ENCODE measurements around the gene DEPDC1.
"Not testable (repeated sequence)": the region's sequence is repeated elsewhere in the genome, so short reads cannot be mapped to it uniquely, and the experiment has no call there.

DEPDC1 gene

DNA sequence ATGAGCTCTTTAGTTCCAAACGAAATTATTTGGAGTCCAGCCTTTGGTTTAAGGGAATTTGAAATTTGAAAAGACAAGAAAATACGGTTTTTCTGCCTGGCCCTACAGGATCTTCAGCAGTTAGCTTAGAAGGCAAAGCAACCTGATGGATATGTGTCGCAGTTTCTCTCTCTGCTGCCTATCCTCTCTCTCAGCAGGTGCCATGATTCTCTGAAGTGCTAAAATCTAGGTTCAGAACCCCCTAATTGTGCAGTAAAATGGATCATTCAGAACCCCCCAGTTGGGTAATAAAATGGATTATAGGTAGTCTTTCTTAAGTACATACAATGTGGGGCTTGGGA lies 446 bp upstream of the DEPDC1 start:
- Histone ChIP-seq H3K4me3 (ENCODE audit: low read length) (peak overlapping the region; percentile 63), H3K4me1 (ENCODE audit: control insufficient read depth, low read depth, low read length) (peaks cover 12% of the 10 kb centered on the region), H3K36me3 (ENCODE audit: control insufficient read depth, low read depth, low read length) (peaks cover 11% of the 10 kb centered on the region), H3K27me3 (ENCODE audit: control insufficient read depth, insufficient read depth, low read length) (no peaks in the 10 kb centered on the region), H3K9me3 (ENCODE audit: control insufficient read depth, low read depth, low read length) (no peaks in the 10 kb centered on the region), H3K9ac (ENCODE audit: low read length) (peak overlapping the region; percentile 21), H3K27ac (ENCODE audit: low read length) (no peak overlapping the region)

GRCh38 chr1:68495968-68496679 lies 758 bp downstream of the DEPDC1 start:
- H3K9ac ChIP-seq (ENCODE audit: low read length), result peak overlapping the region; percentile 97
- peaks cover 12% of the 10 kb centered on the region for H3K4me1 ChIP-seq (ENCODE audit: control insufficient read depth, low read depth, low read length)
- no peaks in the 10 kb centered on the region for H3K27me3 ChIP-seq (ENCODE audit: control insufficient read depth, insufficient read depth, low read length)
- peak overlapping the region; percentile 89 for H3K4me3 ChIP-seq (ENCODE audit: low read length)
- no peaks in the 10 kb centered on the region for H3K9me3 ChIP-seq (ENCODE audit: control insufficient read depth, low read depth, low read length)
- peaks cover 12% of the 10 kb centered on the region for H3K36me3 ChIP-seq (ENCODE audit: control insufficient read depth, low read depth, low read length)
- no peak overlapping the region for H3K27ac ChIP-seq (ENCODE audit: low read length)

- H3K27ac ChIP-seq (ENCODE audit: low read length), result no peak overlapping the region
- H3K4me1 ChIP-seq (ENCODE audit: control insufficient read depth, low read depth, low read length), result peaks cover 12% of the 10 kb centered on the region
- no peaks in the 10 kb centered on the region for H3K27me3 ChIP-seq (ENCODE audit: control insufficient read depth, insufficient read depth, low read length)
- H3K9me3 ChIP-seq (ENCODE audit: control insufficient read depth, low read depth, low read length), result no peaks in the 10 kb centered on the region
- peaks cover 17% of the 10 kb centered on the region for H3K36me3 ChIP-seq (ENCODE audit: control insufficient read depth, low read depth, low read length)
- peak overlapping the region; percentile 97 for H3K9ac ChIP-seq (ENCODE audit: low read length)
- H3K4me3 ChIP-seq (ENCODE audit: low read length), result peak overlapping the region; percentile 89
Measured at GRCh38 chr1:68495532-68495931, 1.4 kb downstream of the DEPDC1 start.

DNA sequence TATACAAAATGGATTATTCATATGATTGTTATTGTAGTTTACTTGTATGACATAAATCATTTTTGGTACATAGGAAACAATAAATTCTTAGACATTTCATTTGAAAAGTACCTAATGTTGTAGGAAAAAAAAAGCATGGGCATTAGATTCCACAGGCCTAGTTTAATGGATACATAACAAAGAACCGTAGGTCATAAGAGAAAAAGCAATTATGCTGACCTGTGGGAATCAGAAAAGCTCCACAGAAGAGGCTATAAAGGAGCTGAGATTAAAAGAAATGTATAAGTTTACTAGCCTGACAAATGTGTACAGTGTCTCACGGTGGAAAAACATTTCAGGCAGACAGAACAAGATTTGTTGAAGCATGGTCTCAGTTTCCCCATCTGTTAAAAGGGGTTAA lies 3.7 kb downstream of the DEPDC1 start:
- Histone ChIP-seq H3K4me3 (ENCODE audit: low read length) (no peak overlapping the region), H3K36me3 (ENCODE audit: control insufficient read depth, low read depth, low read length) (peaks cover 38% of the 10 kb centered on the region), H3K4me1 (ENCODE audit: control insufficient read depth, low read depth, low read length) (peaks cover 12% of the 10 kb centered on the region), H3K27ac (ENCODE audit: low read length) (no peak overlapping the region), H3K27me3 (ENCODE audit: control insufficient read depth, insufficient read depth, low read length) (no peaks in the 10 kb centered on the region), H3K9ac (ENCODE audit: low read length) (no peak overlapping the region), H3K9me3 (ENCODE audit: control insufficient read depth, low read depth, low read length) (no peaks in the 10 kb centered on the region)

DNA sequence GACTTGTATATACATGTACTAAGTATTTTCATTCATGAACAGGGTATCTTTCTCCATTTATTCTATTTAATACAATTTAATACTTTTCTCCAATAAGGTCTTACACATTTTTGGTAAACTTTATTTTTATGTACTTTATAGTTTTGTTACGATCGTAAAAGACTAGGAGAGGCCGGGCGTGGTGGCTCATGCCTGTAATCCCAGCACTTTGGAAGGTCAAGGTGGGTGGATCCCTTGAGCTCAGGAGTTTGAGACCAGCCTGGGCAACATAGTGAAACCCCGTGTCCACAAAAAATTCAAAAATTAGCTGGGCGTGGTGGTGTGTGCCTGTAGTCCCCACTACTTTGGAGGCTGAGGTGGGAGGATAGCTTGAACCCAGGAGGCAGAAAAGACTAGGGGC lies 4.6 kb downstream of the DEPDC1 start:
- peaks cover 46% of the 10 kb centered on the region for H3K36me3 ChIP-seq (ENCODE audit: control insufficient read depth, low read depth, low read length)
- not testable (repeated sequence) for H3K9ac ChIP-seq (ENCODE audit: low read length); H3K4me3 ChIP-seq (ENCODE audit: low read length)

DNA sequence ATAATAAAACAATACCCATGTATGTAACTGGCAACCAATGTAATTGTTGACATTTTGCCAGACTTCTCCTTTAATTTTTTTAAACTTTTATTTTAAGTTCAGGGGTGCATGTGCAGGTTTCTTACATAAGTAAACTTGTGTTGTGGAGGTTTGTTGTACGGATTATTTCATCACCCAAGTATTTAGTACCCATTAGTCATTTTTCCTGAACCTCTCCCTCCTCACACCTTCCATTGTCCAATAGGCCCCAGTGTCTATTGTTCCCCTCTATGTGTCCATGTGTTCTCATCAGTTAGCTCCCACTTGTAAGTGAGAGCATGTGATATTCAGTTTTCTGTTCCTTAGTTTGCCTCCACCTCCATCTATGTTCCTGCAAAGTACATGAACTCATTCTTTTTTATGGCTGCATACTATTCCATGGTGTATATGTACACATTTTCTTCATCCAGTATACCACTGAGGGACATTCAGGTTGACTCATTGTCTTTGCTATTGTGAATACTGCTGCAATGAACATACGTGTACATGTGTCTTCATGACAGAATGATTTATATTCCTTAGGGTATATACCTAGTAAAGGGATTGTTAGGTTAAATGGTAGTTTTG lies 6.7 kb downstream of the DEPDC1 start:
- Histone ChIP-seq H3K27ac (ENCODE audit: low read length) (no peak overlapping the region), H3K9me3 (ENCODE audit: control insufficient read depth, low read depth, low read length) (no peaks in the 10 kb centered on the region), H3K4me1 (ENCODE audit: control insufficient read depth, low read depth, low read length) (peaks cover 1% of the 10 kb centered on the region), H3K27me3 (ENCODE audit: control insufficient read depth, insufficient read depth, low read length) (no peaks in the 10 kb centered on the region), H3K4me3 (ENCODE audit: low read length) (no peak overlapping the region), H3K9ac (ENCODE audit: low read length) (no peak overlapping the region), H3K36me3 (ENCODE audit: control insufficient read depth, low read depth, low read length) (peaks cover 66% of the 10 kb centered on the region)

More for the DNA sequence above, 4.6 kb downstream of the DEPDC1 start:
- H3K4me1 ChIP-seq (ENCODE audit: control insufficient read depth, low read depth, low read length); H3K27ac ChIP-seq (ENCODE audit: low read length); H3K9me3 ChIP-seq (ENCODE audit: control insufficient read depth, low read depth, low read length); H3K27me3 ChIP-seq (ENCODE audit: control insufficient read depth, insufficient read depth, low read length): not testable (repeated sequence)

DNA sequence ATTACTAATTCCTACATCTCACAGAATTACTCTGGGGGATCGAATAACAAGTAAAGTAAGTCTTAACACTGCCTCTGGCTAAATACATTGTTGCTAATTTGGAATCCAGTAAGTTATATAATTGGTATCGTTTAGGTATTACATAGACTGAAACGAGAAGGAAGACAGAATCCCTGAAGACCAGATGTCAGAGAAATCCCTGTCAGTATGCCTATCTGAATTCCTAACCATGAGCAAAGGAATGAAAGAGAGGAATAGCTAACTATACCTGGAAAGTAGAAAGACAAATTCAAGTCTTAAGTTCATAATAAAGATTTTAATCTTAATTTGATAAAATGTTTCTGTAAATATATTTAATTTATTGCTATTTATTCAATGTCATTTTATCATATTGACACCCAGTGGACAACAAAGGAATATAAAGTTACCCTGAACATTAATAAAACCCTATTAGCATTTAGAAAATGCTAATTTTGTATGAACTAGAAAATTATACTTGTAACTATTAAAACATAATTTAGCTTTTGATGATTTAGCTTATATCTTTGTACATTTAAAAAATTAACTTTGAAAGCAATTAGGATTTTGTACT lies 11.4 kb downstream of the DEPDC1 start:
- H3K9me3 ChIP-seq (ENCODE audit: control insufficient read depth, low read depth, low read length), result no peaks in the 10 kb centered on the region
- no peak overlapping the region for H3K9ac ChIP-seq (ENCODE audit: low read length)
- no peaks in the 10 kb centered on the region for H3K4me1 ChIP-seq (ENCODE audit: control insufficient read depth, low read depth, low read length)
- no peak overlapping the region for H3K27ac ChIP-seq (ENCODE audit: low read length)
- H3K4me3 ChIP-seq (ENCODE audit: low read length), result no peak overlapping the region
- no peaks in the 10 kb centered on the region for H3K27me3 ChIP-seq (ENCODE audit: control insufficient read depth, insufficient read depth, low read length)
- peaks cover 86% of the 10 kb centered on the region for H3K36me3 ChIP-seq (ENCODE audit: control insufficient read depth, low read depth, low read length)

GRCh38 chr1:68484618-68485017 lies 12.3 kb downstream of the DEPDC1 start:
- H3K9me3 ChIP-seq (ENCODE audit: control insufficient read depth, low read depth, low read length), result no peaks in the 10 kb centered on the region
- no peaks in the 10 kb centered on the region for H3K27me3 ChIP-seq (ENCODE audit: control insufficient read depth, insufficient read depth, low read length)
- H3K27ac ChIP-seq (ENCODE audit: low read length), result no peak overlapping the region
- peaks cover 89% of the 10 kb centered on the region for H3K36me3 ChIP-seq (ENCODE audit: control insufficient read depth, low read depth, low read length)
- H3K9ac ChIP-seq (ENCODE audit: low read length), result no peak overlapping the region
- no peak overlapping the region for H3K4me3 ChIP-seq (ENCODE audit: low read length)
- H3K4me1 ChIP-seq (ENCODE audit: control insufficient read depth, low read depth, low read length), result no peaks in the 10 kb centered on the region

GRCh38 chr1:68481041-68481440 lies 15.8 kb downstream of the DEPDC1 start:
- H3K4me3 ChIP-seq (ENCODE audit: low read length), result no peak overlapping the region
- H3K27me3 ChIP-seq (ENCODE audit: control insufficient read depth, insufficient read depth, low read length), result no peaks in the 10 kb centered on the region
- H3K9me3 ChIP-seq (ENCODE audit: control insufficient read depth, low read depth, low read length), result no peaks in the 10 kb centered on the region
- H3K27ac ChIP-seq (ENCODE audit: low read length), result no peak overlapping the region
- no peaks in the 10 kb centered on the region for H3K4me1 ChIP-seq (ENCODE audit: control insufficient read depth, low read depth, low read length)
- peaks cover 89% of the 10 kb centered on the region for H3K36me3 ChIP-seq (ENCODE audit: control insufficient read depth, low read depth, low read length)
- no peak overlapping the region for H3K9ac ChIP-seq (ENCODE audit: low read length)

DNA sequence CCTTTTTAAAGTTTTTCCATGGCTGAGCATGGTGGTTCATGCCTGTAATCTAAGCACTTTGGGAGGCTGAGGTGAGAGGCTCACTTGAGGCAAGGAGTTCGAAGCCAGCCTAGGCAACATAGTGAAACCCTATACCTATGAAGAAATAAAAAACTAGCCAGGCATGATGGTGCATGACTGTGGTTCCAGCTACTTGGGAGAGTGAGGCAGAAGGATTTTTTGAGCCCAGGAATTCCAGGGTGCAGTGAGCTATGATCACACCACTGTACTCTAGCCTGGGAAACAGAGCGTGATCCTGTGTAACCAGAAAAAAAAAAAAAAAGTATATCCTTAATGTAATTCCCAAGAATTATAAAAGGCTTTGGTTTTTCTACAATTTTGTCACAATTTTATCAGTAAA lies 17.4 kb downstream of the DEPDC1 start:
- H3K36me3 ChIP-seq (ENCODE audit: control insufficient read depth, low read depth, low read length), result peaks cover 82% of the 10 kb centered on the region
- no peaks in the 10 kb centered on the region for H3K27me3 ChIP-seq (ENCODE audit: control insufficient read depth, insufficient read depth, low read length)
- no peak overlapping the region for H3K9ac ChIP-seq (ENCODE audit: low read length)
- H3K4me3 ChIP-seq (ENCODE audit: low read length), result no peak overlapping the region
- H3K4me1 ChIP-seq (ENCODE audit: control insufficient read depth, low read depth, low read length), result no peaks in the 10 kb centered on the region
- H3K27ac ChIP-seq (ENCODE audit: low read length), result no peak overlapping the region
- H3K9me3 ChIP-seq (ENCODE audit: control insufficient read depth, low read depth, low read length), result no peaks in the 10 kb centered on the region

DNA sequence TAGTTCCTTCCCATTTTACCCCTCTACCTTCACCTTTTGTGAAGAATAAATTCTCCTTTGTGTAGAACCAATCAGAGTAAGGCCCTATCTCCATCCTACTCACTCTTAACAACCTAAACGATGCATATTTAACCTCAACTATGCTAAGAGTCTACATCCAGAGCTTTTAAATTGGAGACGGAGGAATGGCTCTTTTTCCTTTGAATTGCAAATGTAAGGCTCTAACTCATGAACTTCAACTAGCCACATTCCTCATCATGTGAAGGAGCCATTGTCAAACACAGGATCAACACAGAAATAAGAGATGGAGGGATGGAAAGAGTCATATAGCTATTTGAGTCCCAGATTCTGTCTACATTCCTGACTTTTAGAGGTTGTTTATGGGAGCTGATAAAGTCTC lies 18.2 kb downstream of the DEPDC1 start:
- Histone ChIP-seq H3K9ac (ENCODE audit: low read length) (no peak overlapping the region), H3K27me3 (ENCODE audit: control insufficient read depth, insufficient read depth, low read length) (no peaks in the 10 kb centered on the region), H3K4me3 (ENCODE audit: low read length) (no peak overlapping the region), H3K4me1 (ENCODE audit: control insufficient read depth, low read depth, low read length) (no peaks in the 10 kb centered on the region), H3K9me3 (ENCODE audit: control insufficient read depth, low read depth, low read length) (no peaks in the 10 kb centered on the region), H3K27ac (ENCODE audit: low read length) (no peak overlapping the region), H3K36me3 (ENCODE audit: control insufficient read depth, low read depth, low read length) (peaks cover 77% of the 10 kb centered on the region)

DNA sequence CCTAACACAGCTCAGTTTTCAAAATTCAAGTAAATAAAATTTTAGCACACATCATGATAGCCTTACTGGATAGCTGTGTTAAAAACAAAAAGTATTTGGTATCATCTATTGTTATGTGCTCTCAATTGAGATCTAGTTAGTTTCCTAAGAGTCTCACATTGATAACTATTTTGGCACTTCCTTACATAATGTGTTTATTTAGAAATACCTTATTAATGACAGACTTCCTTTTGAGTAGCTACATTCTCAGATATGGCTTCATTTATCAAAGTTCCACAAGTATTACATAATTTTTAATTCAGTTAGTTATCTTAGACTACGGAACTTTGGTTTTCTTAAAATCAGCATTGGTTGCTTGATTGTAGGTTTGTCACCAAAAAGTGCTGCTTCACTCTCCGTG lies 20.3 kb downstream of the DEPDC1 start:
- H3K9ac ChIP-seq (ENCODE audit: low read length); H3K27me3 ChIP-seq (ENCODE audit: control insufficient read depth, insufficient read depth, low read length); H3K4me1 ChIP-seq (ENCODE audit: control insufficient read depth, low read depth, low read length); H3K27ac ChIP-seq (ENCODE audit: low read length); H3K4me3 ChIP-seq (ENCODE audit: low read length); H3K9me3 ChIP-seq (ENCODE audit: control insufficient read depth, low read depth, low read length): not testable (repeated sequence)
- H3K36me3 ChIP-seq (ENCODE audit: control insufficient read depth, low read depth, low read length), result peaks cover 57% of the 10 kb centered on the region

Data from iPS-18a (cell line).